Dedifferentiated amniotic fluid mesenchymal stem cell (primary cell): ENCODE data around the gene BABAM2.

Source experiments
- DNase-seq: peaks from one replicate; pipeline ENCODE4 v3.0.0-alpha.2; 2016; ENCODE audit errors: extremely low spot score

BABAM2 gene

DNA sequence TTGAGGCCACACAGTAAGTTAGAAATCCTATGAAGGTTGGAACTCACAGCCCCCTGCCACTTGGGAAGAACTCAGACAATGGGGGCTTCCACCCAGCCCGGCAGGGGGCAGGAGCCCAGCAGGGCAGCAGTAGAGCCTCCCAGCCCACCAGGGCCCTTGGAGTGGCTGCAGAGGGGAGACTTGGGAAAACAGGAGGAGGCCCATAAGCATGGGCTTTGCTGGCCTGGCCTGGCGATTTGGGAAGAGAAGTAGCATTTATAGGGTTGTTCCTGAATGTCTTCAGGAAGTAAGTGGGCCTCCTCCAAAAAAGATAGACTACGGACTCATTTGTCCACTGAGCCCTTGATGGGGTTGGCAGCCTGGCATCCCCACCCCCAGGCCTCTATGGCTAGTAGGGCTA lies 484.7 kb downstream of the BABAM2 start:
- no peak for DNase-seq

- DNase-seq = no peak
These were observed 485.5 kb downstream of the BABAM2 start for GRCh38 chr2:28375742-28376631.

DNA sequence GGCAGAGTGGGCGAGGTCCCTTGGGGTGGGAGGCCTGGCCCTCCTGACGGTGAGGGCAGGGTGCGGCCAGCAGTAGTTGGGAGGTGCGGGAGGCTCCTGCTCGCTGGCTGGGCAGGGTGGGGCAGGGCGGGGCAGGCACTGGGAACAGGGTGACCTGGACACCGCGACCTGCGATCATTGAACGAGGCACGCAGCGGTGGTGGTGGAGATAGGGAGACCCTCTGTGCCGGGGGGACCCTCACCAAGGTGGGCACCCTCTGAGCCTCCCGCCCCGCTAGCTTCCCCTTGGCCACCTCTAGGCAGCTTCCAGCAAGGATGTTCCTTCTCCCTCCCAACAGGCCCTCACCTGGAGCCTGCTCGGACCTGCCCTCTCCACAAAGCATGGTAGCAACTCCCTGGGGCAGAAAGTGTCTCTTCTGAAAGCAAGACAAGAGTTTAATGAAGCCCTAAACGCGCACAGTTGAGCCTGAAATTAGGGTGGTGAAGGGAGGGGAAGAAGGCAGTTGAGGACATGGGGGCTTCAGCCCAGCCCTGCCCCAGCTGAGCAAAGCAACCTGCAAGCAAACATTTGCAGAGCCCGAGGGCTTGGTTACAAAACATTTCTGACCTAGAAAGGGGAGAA lies 486.8 kb downstream of the BABAM2 start:
- DNase-seq = no peak

GRCh38 chr2:28377984-28378678 lies 487.6 kb downstream of the BABAM2 start:
- DNase-seq = no peak

- DNase-seq = no peak
These were observed 488.4 kb downstream of the BABAM2 start for GRCh38 chr2:28378679-28379584.

- no peak for DNase-seq
These were observed 489.7 kb downstream of the BABAM2 start for GRCh38 chr2:28380219-28380618.

GRCh38 chr2:28381225-28382180 lies 491.0 kb downstream of the BABAM2 start:
- no peak for DNase-seq

- DNase-seq = no peak
These were observed 492.2 kb downstream of the BABAM2 start for GRCh38 chr2:28382755-28383154.

DNA sequence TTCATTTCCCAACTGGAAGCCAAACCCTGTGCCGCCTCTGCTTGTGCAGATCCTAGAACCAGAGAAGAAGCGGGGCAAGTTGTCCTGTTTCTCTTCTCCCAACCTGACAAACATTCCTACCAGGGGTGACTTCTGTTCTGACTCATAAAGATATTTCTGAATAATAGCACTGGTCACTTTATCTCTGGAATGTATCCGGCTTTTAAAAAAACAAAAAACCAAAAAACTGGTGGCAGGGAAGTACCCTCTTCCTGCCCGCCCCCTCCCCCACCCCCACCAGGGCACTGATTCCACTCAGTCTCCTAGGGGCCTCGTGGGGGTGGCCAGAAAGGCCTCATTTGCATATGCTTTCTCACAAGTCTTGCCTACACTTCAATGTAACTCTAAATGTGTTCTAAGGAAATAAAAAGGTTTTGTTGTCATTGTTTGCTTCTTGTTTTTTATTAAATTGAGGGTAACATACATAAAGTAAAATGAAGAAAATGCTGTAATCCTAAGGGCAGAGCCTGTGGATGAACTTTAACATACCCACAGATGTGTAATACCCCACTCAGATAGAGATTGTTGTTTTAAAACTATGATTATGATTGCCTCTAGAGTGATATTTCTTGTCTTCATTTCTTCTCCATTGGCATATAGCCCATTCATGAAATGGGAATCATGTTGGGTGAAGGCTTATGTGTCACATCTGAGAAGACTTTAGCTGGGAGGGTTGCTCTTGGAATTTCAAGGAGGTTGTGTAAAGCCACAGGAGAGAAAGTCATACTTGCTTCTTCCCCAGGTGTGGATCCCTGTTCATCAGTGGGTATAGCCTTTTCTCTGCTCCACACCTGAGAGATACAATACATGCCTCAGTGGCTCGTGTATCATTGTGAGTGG lies 496.8 kb downstream of the BABAM2 start:
- DNase-seq = peak; percentile 21
